Anterior cingulate cortex (tissue), 58 donors: Measurements from ENCODE around the gene MXRA5.
"Not testable (repeated sequence)": the region's sequence is repeated elsewhere in the genome, so short reads cannot be mapped to it uniquely, and the experiment has no call there.

Experiments
- DNase-seq, 58 donors: peaks; one replicate each; lab custom pipeline; 2025; lab: John Stamatoyannopoulos, UW

MXRA5 gene

DNA sequence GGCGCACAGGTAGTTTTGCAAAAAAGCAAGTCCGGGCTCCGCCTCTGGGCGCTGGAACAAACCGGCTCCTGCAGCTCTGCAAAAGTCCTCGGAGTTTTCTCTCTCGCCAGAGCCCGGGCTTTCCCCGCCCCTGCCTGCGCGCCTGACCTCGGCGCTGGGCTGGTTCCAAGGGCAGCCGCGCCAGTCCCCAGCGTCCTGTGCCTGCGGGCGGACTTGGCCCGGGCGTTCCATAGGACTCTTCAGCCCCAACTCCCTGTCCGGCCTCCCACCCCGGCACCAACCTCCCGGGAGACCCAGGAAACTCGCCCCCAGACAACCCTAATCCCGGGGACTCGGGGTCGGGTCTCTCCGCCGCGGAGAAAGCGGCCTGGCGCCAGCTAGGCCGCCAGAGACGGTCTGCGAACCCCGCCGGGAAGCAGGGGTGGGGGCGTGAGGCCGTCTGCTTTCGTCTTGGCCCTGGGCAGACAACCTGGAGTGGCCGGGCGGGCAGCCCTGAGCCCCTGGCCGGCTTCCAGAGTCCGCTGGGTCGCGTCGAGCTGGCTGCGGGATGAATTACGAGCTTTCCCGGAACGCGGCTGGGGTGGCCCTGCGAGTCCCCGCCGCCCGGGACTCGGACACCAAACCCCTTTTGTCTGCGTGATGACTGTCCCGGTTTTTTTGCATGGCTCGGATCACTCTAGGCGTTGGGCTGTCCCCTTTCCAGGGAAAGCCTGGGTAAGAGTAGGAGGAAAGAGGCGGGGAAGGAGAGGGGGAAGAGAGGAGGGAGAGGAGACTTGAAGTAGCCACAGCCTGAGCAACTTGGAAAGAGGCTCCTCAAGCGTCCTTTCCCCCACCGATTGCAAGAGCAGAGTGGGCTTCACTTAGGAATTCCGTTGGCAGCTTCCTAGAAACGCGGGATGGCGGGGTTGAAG lies 916 bp downstream of the MXRA5 start:
- DNase-seq: peak in 13 of 58 donors; percentile 0 to 13 (median 2)

- not testable (repeated sequence) for DNase-seq
Observed at GRCh38 chrX:3343569-3343968, 2.9 kb downstream of the MXRA5 start.

GRCh38 chrX:3340016-3340415 lies 6.4 kb downstream of the MXRA5 start:
- DNase-seq: no peak

- DNase-seq: no peak
Observed at GRCh38 chrX:3326681-3327080, 19.8 kb downstream of the MXRA5 start.

GRCh38 chrX:3320471-3321046 lies 25.9 kb downstream of the MXRA5 start:
- DNase-seq: no peak

GRCh38 chrX:3317191-3317718 lies 29.2 kb downstream of the MXRA5 start:
- no peak for DNase-seq

DNA sequence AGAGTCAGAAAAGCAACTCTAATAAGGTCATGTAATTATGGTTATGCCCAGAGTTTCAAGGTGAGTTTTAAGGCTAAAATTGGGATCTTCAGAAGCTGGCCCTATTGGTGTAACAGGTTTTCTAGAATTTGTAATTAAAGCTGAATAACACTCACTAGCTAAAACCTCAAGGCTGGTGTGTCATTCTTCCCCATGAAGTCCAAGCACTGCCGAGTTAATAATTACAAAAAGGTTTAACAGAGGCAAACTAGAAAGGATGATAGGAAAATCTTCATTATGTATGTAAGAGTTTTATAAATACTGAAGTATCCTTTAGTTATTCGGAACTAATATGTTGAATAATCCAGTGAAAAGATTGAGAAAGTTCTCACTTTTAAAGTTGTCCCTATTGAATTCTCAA lies 34.3 kb downstream of the MXRA5 start:
- no peak for DNase-seq

GRCh38 chrX:3307881-3308280 lies 38.6 kb downstream of the MXRA5 start:
- no peak for DNase-seq

DNA sequence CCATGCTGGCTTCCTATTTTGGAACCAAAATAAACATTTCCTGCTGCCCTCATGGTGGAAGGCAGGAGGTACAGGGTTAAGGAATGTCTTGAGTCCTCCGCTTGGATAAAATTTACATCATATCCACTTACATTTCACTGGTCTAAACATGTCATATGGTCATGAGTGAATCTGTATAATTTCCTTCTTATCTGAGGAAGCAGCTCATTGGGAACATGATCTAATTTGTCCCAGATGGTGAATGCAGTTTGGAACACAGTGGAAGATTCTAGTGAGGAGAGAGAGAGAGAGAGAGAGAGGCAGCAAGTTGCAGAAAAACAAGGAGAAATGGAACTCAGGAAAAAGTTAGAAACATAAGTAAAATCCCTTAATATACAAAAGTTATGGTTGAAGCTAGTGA lies 46.8 kb downstream of the MXRA5 start:
- DNase-seq: no peak

GRCh38 chrX:3295731-3296130 lies 50.7 kb downstream of the MXRA5 start:
- DNase-seq: no peak

DNA sequence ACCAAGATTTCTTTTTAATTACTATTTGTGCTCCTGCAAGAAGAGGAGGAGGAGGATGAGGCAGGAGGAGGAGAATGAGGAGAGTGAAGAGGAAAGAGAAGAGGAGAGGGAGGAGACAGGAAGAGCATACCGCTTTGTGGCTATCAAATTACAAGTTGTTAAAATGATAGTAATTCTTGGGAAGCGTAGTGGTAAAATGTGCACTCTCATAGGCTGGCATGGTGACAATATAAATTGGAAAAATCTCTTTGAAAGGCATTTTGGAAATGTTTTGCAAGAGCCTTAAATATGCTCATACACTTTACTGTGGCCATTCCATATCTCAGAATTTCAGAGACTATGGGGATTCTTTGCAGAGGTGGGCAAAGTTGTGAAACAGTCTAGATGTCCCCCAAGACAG lies 53.2 kb downstream of the MXRA5 start:
- DNase-seq: no peak

- DNase-seq: no peak
Observed at GRCh38 chrX:3290561-3290960, 55.9 kb downstream of the MXRA5 start.

DNA sequence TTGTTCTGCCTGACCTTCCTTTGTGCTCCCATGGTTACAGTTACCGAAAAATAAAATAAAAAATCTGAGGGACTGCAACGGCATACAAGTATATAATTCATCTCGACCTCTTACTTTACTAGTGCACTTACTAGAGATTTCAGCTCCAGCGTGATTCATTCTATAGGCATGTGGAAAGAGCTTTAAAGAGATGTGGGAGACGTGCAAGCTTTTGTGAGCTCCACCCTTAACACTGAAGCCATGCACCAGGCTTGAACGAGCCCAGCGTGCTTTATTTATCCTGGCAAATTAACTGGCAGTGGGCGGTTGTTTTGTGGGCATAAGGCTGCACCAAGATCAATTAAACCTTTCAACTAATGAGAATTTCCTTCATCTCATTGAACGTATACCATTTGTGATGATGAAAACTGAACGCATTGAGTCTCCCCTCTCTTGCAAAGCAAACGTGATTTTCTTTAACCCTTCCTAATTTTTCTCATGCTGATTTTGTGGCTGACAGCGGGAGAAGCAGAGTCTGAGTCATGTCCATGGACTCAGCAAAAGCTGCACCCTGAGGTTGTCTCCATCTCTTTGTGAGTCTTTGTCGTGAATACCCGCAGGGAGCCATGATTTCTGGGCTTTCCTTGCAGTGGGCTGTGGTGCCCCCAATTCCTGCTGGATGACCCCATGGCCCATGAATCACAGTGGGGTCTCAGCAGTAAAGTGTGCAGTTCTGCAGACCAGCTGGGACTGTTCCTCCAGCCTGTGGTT lies 60.1 kb downstream of the MXRA5 start:
- DNase-seq: no peak

GRCh38 chrX:3280706-3281105 lies 65.7 kb downstream of the MXRA5 start:
- DNase-seq: no peak

GRCh38 chrX:3273668-3274067 lies 72.8 kb downstream of the MXRA5 start:
- not testable (repeated sequence) for DNase-seq

DNA sequence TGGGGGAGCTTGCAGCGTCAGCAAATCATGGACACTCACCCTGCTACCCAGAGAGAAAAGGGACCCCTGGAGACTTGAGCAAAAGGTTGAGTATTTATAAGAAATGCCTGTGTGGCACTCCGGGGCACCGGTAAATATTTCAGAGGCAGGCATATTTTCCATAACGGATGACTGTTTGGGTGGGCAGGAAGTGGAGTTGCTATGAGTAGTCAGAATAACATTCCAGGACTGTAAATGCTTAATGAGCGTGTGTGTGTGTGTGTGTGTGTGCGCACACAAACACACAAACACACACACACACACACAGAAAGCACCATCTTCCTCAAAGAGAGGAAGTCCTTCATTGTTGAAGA lies 74.6 kb downstream of the MXRA5 start:
- DNase-seq: peak in 1 of 58 donors; percentile 0

- DNase-seq: peak in 2 of 58 donors; percentile 1 to 31
Observed at GRCh38 chrX:3271183-3271833, 75.1 kb downstream of the MXRA5 start.

DNA sequence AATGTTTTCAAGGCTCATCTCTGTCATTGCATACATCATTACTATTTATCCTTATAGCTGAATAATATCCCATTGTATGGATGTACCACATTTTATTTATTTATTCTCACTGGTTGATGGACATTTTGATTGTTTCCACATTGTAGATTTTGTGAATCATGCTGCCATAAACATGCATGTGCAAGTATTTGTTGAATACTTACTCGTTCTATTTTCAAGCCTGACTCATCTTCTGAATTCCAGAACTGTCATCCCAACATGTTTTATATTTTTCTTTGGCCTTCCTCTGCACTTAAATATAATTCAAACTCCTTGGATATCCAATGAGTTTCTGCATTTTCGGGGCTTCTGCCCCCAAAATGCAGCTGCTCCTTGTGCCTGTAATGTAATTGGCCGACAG lies 77.6 kb downstream of the MXRA5 start:
- DNase-seq: no peak

GRCh38 chrX:3263681-3264126 lies 82.7 kb downstream of the MXRA5 start:
- DNase-seq: no peak

DNA sequence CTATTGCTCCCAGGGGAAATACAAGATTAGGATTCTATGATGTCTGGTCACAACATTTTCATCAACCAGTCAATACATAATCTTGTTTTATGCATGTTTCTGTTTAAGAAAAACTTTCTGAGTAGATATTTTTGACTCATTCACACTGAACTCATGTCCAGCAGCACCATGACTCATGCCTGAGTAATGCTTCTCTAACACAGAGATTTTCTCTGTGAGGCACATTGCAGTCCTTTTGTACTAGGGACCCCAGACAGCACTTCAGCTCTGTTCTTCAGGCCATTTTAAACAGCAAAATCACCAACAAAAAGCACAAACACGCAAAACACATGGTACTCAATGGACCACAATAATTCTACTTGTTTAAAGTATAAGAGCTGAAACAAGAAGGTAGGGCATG lies 83.6 kb downstream of the MXRA5 start:
- DNase-seq: peak in 1 of 58 donors; percentile 3
